Hepatocyte (in vitro differentiated cells): ENCODE results near the gene DUSP15. TPM values are rescaled to one million over a fixed set of nuclear protein-coding genes. Genes with fewer than 3 reads are reported as not detected.

ENCODE experiments used
- DNase-seq: peaks from one replicate; pipeline ENCODE4 v3.0.0-alpha.2; 2016; ENCODE audit warnings: low spot score
- H2AFZ ChIP-seq: fragments of 200-600 bp; sonication (generic); 2 replicates; pipeline ENCODE4 v1.6.0; 2016; ENCODE audit warnings: antibody characterized with exemption, mild to moderate bottlenecking
- H3K27ac ChIP-seq: fragments of 200-600 bp; sonication (generic); 2 replicates; pipeline ENCODE4 v1.5.1; 2016; ENCODE audit warnings: mild to moderate bottlenecking
- H3K27me3 ChIP-seq: fragments of 200-600 bp; sonication (generic); 2 replicates; pipeline ENCODE4 v1.6.1; 2016
- H3K36me3 ChIP-seq: fragments of 200-600 bp; sonication (generic); replicated peaks from 2 replicates; pipeline ENCODE4 v1.5.1; 2016; ENCODE audit warnings: low read depth; ENCODE audit not compliant: insufficient read depth
- H3K4me1 ChIP-seq: fragments of 200-600 bp; sonication (generic); 2 replicates; pipeline ENCODE4 v1.5.1; 2016; ENCODE audit warnings: mild to moderate bottlenecking, moderate library complexity; ENCODE audit not compliant: insufficient read depth
- H3K4me2 ChIP-seq: fragments of 200-600 bp; sonication (generic); 2 replicates; pipeline ENCODE4 v1.6.0; 2016
- H3K4me3 ChIP-seq: fragments of 200-600 bp; sonication (generic); 2 replicates; pipeline ENCODE4 v1.5.1; 2016; ENCODE audit warnings: mild to moderate bottlenecking
- H3K79me2 ChIP-seq: fragments of 200-600 bp; sonication (generic); 2 replicates; pipeline ENCODE4 v1.6.0; 2017; ENCODE audit warnings: mild to moderate bottlenecking
- H3K9me2 ChIP-seq: fragments of 200-600 bp; sonication (generic); replicated peaks from 2 replicates; pipeline ENCODE4 v1.6.0; 2017; ENCODE audit warnings: mild to moderate bottlenecking; ENCODE audit not compliant: insufficient read depth
- H3K9me3 ChIP-seq: fragments of 200-600 bp; sonication (generic); 2 replicates; pipeline ENCODE4 v1.5.1; 2016; ENCODE audit warnings: low read depth, mild to moderate bottlenecking
- H4K20me1 ChIP-seq: fragments of 200-600 bp; sonication (generic); 2 replicates; pipeline ENCODE4 v1.6.0; 2016; ENCODE audit warnings: mild to moderate bottlenecking; ENCODE audit not compliant: insufficient read depth, poor library complexity, severe bottlenecking
- EZH2 ChIP-seq: fragments of 200-600 bp; sonication (generic); IDR thresholded peaks from 2 replicates; pipeline ENCODE4 v1.6.1; 2016; ENCODE audit warnings: antibody characterized with exemption, mild to moderate bottlenecking, borderline replicate concordance
- EZH2phosphoT487 ChIP-seq: fragments of 200-600 bp; sonication (generic); IDR thresholded peaks from one replicate; pipeline ENCODE4 v1.6.1; 2018; ENCODE audit warnings: antibody characterized with exemption, mild to moderate bottlenecking, low read depth, moderate library complexity; ENCODE audit not compliant: unreplicated experiment, severe bottlenecking
- WGBS: methylation state at CpG from one replicate; pipeline ENCODE4 v1.1.6; 2016; ENCODE audit warnings: low lambda C conversion rate; ENCODE audit errors: missing lambda C conversion rate; 5-methylcytosine and 5-hydroxymethylcytosine counted together
- polyA plus RNA-seq: library from polyadenylated mRNA; unstranded; fragments of >200 nt; fragmentation: Nextera tagmentation; extraction: Ambion mirVana; gene quantifications from 2 replicates; pipeline ENCODE4 v1.2.1, GENCODE V29; 2016
- total RNA-seq: library from RNA; depleted of rRNA; stranded (reverse); fragments of >200 nt; gene quantifications from 2 replicates; pipeline ENCODE4 v1.2.3, GENCODE V29; 2014
- TF ChIP-seq, protein P1 (sequence below): fragments of 200-600 bp; sonication (generic); IDR thresholded peaks from 2 replicates; pipeline ENCODE4 v1.5.1; 2016; ENCODE audit warnings: antibody characterized with exemption, mild to moderate bottlenecking; ENCODE audit not compliant: poor library complexity

The DUSP15 gene
- total and polyA plus RNA-seq, 2 experiments from 2014 or later: 10.2 to 23.0 TPM

GRCh38 chr20:31858760-31859083 is 11.6 kb downstream of the DUSP15 start:
- no peaks in the 10 kb centered on the region for H3K9me3 ChIP-seq
- H3K27ac ChIP-seq: no peak overlapping the region
- no peaks in the 10 kb centered on the region for H4K20me1 ChIP-seq
- H3K9me2 ChIP-seq: no peaks in the 10 kb centered on the region
- H3K4me2 ChIP-seq: no peak overlapping the region
- no peaks in the 10 kb centered on the region for H3K36me3 ChIP-seq
- no peaks in the 10 kb centered on the region for H3K79me2 ChIP-seq
- 66% methylated on average over 3 of the region's 3 CpGs for WGBS
- H3K4me1 ChIP-seq: peaks cover 13% of the 10 kb centered on the region
- H2AFZ ChIP-seq: no peak overlapping the region
- DNase-seq: no peak
- H3K4me3 ChIP-seq: no peak overlapping the region
- peaks cover 50% of the 10 kb centered on the region for H3K27me3 ChIP-seq
- no peak for TF ChIP-seq EZH2phosphoT487
- TF ChIP-seq EZH2: no peak

DNA sequence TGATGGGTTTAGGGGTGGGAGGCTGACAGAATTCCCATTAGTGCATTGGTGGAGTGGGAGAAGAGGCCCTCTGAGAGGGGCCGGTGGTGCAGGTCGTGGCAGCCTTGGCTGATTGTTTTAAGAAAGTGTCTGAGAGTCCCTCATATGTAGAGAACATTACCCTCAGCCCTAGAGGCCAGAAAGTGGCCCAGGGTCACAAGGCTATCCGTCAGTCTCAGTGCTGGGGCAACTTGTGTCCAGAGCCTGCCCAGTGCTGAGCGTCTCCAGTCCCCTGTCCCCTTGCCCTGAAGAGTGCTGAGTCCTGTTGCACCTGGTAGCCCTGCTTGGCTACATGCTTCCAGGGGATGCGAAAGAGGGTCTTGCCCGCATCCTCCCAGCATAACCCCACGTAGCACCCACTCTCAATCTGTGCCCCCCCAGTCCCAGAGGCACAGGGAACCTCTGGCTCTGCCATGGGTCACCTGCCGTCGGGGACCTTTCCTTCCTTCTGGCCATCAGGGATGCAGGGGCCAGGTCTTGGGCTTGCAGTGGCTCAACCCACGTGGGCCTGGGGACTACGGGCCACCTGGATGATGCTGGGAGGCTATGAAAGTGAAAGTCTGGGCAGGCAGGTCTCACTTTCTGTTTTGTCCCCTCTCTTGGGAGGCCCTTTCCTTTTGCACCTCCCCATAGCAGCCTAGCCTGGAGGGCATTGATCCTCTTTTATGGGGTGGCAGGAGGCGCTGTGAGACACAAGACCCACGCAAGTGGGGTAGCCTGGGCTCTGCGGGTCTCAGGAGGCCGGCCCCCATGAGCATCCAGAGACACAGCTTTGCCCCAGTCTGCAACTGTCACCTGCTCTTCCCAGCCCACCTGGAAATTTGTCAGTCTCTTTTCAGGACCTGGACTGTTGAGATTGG is 12.2 kb downstream of the DUSP15 start:
- Histone ChIP-seq H2AFZ (no peak overlapping the region), H3K4me2 (no peak overlapping the region), H3K79me2 (no peaks in the 10 kb centered on the region), H3K27ac (no peak overlapping the region), H4K20me1 (no peaks in the 10 kb centered on the region), H3K9me3 (no peaks in the 10 kb centered on the region), H3K9me2 (no peaks in the 10 kb centered on the region), H3K4me3 (no peak overlapping the region), H3K4me1 (peaks cover 13% of the 10 kb centered on the region), H3K27me3 (peaks cover 50% of the 10 kb centered on the region), H3K36me3 (no peaks in the 10 kb centered on the region)
- TF ChIP-seq EZH2phosphoT487 (no peak), EZH2 (no peak)
- TF ChIP-seq, protein P1, sequence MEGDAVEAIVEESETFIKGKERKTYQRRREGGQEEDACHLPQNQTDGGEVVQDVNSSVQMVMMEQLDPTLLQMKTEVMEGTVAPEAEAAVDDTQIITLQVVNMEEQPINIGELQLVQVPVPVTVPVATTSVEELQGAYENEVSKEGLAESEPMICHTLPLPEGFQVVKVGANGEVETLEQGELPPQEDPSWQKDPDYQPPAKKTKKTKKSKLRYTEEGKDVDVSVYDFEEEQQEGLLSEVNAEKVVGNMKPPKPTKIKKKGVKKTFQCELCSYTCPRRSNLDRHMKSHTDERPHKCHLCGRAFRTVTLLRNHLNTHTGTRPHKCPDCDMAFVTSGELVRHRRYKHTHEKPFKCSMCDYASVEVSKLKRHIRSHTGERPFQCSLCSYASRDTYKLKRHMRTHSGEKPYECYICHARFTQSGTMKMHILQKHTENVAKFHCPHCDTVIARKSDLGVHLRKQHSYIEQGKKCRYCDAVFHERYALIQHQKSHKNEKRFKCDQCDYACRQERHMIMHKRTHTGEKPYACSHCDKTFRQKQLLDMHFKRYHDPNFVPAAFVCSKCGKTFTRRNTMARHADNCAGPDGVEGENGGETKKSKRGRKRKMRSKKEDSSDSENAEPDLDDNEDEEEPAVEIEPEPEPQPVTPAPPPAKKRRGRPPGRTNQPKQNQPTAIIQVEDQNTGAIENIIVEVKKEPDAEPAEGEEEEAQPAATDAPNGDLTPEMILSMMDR: no peak
- DNase-seq: no peak
- WGBS: 75% methylated on average over 15 of the region's 15 CpGs

DNA sequence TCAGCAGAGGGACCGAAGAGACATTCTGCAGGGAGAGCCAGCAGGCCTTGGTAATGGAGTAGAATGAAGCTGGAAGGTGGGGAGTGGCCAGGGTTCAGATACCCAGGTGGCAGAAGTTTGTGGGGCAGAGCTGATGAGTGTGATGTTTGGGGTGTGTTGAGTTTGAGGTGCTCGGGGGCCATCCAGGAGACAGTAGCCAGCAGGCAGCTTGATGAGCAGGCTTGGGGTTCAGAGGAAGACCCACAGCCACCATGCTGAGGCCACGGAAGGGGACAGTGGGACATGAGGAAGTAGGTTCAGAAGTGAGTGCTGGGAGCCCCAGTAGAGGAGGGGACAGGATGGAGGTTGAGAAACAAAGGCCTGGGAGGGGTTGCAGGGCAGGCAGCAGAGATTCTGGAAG is 13.8 kb downstream of the DUSP15 start:
- 80% methylated on average over 3 of the region's 3 CpGs for WGBS
- Histone ChIP-seq H3K27me3 (peaks cover 50% of the 10 kb centered on the region), H2AFZ (no peak overlapping the region), H3K9me2 (no peaks in the 10 kb centered on the region), H3K4me2 (no peak overlapping the region), H3K4me3 (no peak overlapping the region), H3K4me1 (peaks cover 13% of the 10 kb centered on the region), H3K36me3 (no peaks in the 10 kb centered on the region), H4K20me1 (no peaks in the 10 kb centered on the region), H3K79me2 (no peaks in the 10 kb centered on the region), H3K9me3 (no peaks in the 10 kb centered on the region), H3K27ac (no peak overlapping the region)
- DNase-seq: no peak
- TF ChIP-seq, protein P1: no peak
- TF ChIP-seq EZH2phosphoT487: no peak
- no peak for TF ChIP-seq EZH2

DNA sequence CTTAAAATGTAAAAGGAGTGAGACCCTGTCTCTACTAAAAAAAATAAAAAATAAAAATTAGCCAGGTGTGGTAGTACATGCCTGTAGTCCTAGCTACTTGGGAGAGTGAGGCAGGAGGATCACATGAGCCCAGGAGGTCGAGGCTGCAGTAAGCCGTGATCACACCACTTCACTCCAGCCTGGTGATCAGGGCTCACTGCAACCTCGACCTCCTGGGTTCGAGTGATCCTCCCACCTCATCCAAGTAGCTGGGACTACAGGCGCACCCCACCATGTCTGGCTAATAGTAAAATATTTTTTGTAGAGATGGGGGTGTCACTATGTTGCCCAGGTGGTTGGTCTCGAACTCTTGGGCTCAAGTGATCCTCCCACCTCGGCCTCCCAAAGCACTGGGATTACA is 16.8 kb downstream of the DUSP15 start:
- H3K4me1 ChIP-seq: no peaks in the 10 kb centered on the region

More for the DNA sequence above, 16.8 kb downstream of the DUSP15 start:
- Histone ChIP-seq H4K20me1 (no peaks in the 10 kb centered on the region), H3K27ac (no peak overlapping the region), H3K9me2 (no peaks in the 10 kb centered on the region), H3K4me2 (no peak overlapping the region), H3K36me3 (no peaks in the 10 kb centered on the region), H3K27me3 (peaks cover 65% of the 10 kb centered on the region), H3K79me2 (no peaks in the 10 kb centered on the region), H3K9me3 (no peaks in the 10 kb centered on the region), H2AFZ (no peak overlapping the region), H3K4me3 (no peak overlapping the region)
- no peak for DNase-seq
- 86% methylated on average over 7 of the region's 7 CpGs for WGBS
- TF ChIP-seq EZH2: no peak
- TF ChIP-seq EZH2phosphoT487: no peak
- TF ChIP-seq, protein P1: no peak
